HG03439 (cell line): ENCODE measurements around the gene GZF1.
"Not testable (repeated sequence)": the region's sequence is repeated elsewhere in the genome, so short reads cannot be mapped to it uniquely, and the experiment has no call there.

Experiments used
- ATAC-seq: cut with Tn5 transposase; IDR thresholded peaks from one replicate; pipeline ENCODE4 v1.9.1; 2021; ENCODE audit warnings: mild to moderate bottlenecking, moderate library complexity; ENCODE audit not compliant: unreplicated experiment

The GZF1 gene

GRCh38 chr20:23344336-23344735, 17.6 kb upstream of the GZF1 start:
- ATAC-seq = no peak

GRCh38 chr20:23346002-23346401, 16.0 kb upstream of the GZF1 start:
- ATAC-seq = no peak

GRCh38 chr20:23347791-23348190, 14.2 kb upstream of the GZF1 start:
- no peak for ATAC-seq

- ATAC-seq = not testable (repeated sequence)
Observed at GRCh38 chr20:23348510-23348909, 13.5 kb upstream of the GZF1 start.

- peak; percentile 34 for ATAC-seq
Observed at GRCh38 chr20:23349338-23350195, 12.4 kb upstream of the GZF1 start.

GRCh38 chr20:23350196-23350903, 11.6 kb upstream of the GZF1 start, which contains the start of gene NXT1:
Gene NXT1 (plus strand): TSS chr20:23350791. CDS start chr20:23354042, 3,251 bp downstream.
- peak; percentile 89 for ATAC-seq

GRCh38 chr20:23350904-23351838, 10.8 kb upstream of the GZF1 start:
- ATAC-seq = peak; percentile 20

- ATAC-seq = no peak
Observed at GRCh38 chr20:23356203-23356602, 5.8 kb upstream of the GZF1 start.

GRCh38 chr20:23357767-23358562, 4.0 kb upstream of the GZF1 start:
- peak; percentile 69 for ATAC-seq

GRCh38 chr20:23358563-23358906, 3.4 kb upstream of the GZF1 start:
- no peak for ATAC-seq

- no peak for ATAC-seq
Observed at GRCh38 chr20:23358923-23359593, 2.9 kb upstream of the GZF1 start.

GRCh38 chr20:23360531-23360930, 1.5 kb upstream of the GZF1 start:
- no peak for ATAC-seq

- no peak for ATAC-seq
Observed at GRCh38 chr20:23361119-23361475, 885 bp upstream of the GZF1 start.

GRCh38 chr20:23362392-23363256, 642 bp downstream of the GZF1 start:
- peak; percentile 9 for ATAC-seq

GRCh38 chr20:23363257-23363649, 1.3 kb downstream of the GZF1 start:
- no peak for ATAC-seq

GRCh38 chr20:23365390-23366165, 3.6 kb downstream of the GZF1 start:
- ATAC-seq = no peak

- no peak for ATAC-seq
Observed at GRCh38 chr20:23366384-23366783, 4.4 kb downstream of the GZF1 start.

GRCh38 chr20:23367770-23368169, 5.8 kb downstream of the GZF1 start:
- ATAC-seq = no peak
